ENCODE measurements around the gene ALS2CL.

Gene ALS2CL

DNA sequence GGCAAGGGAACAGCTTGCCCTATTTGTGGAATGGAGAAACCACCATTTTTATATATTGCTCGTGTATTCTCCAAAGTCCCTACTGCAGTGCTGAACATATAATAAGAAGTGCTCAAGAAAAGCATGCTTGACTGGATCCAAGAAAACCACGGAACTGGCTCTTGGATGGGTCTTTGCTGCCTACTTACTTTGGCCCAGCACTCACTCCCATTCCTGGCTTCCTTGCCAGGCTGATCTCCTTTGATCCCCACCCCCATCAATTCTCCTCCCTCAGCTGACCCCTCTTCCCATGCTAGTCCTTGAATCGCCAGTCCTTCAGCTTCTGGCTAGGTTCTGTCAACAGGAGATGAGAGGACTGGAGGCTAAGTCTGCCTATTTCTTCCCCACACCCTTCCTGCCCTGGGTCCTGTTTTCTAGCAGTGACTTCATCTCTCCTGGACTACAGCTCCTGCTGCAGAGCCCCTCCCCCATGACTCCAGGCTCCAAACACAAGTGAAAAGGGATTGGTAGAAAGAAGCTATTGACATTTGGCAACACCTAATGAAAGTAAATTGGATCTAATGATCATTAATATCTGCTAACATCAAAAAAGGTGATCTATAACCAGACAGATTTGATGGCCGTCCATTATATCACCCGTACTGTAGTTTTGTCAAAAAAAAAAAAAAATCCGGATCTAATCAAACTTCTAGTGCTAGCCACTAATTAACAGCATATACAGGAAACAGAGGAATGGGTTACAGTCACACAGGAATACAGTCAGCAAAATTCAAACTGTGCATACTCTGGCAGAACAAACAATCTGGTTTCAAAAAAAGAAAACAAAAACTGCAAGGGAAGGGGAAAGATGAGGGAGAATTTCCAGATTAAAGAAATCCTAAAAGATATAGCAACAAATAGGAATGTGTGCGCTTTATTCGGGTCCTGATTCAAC lies 73.4 kb downstream of the ALS2CL start:
- Histone ChIP-seq H3K27ac (ENCODE audit: low read length) (no peak overlapping the region), H3K9me2 (replicated peaks; ENCODE audit: insufficient read depth, low read length) (no peaks in the 10 kb centered on the region), H3K9me3 (replicated peaks; ENCODE audit: insufficient read depth, low read length) (no peaks in the 10 kb centered on the region), H3K4me2 (ENCODE audit: low read depth, low read length) (no peak overlapping the region), H3K27me3 (replicated peaks; ENCODE audit: insufficient read depth, low read length) (no peaks in the 10 kb centered on the region), H3K9ac (ENCODE audit: low read length) (no peak overlapping the region), H3K4me1 (ENCODE audit: low read length) (no peaks in the 10 kb centered on the region), H2AFZ (ENCODE audit: low read length) (no peak overlapping the region), H3F3A (ENCODE audit: insufficient read depth, low read length) (no peaks in the 10 kb centered on the region), H3K36me3 (replicated peaks; ENCODE audit: insufficient read depth, low read length) (no peaks in the 10 kb centered on the region), H3K4me3 (ENCODE audit: low read length) (no peak overlapping the region), H3K79me2 (ENCODE audit: low read length) (no peaks in the 10 kb centered on the region), H4K20me1 (ENCODE audit: insufficient read depth, low read length) (no peaks in the 10 kb centered on the region)
- DNase-seq = no peak
- TF ChIP-seq, protein P1, sequence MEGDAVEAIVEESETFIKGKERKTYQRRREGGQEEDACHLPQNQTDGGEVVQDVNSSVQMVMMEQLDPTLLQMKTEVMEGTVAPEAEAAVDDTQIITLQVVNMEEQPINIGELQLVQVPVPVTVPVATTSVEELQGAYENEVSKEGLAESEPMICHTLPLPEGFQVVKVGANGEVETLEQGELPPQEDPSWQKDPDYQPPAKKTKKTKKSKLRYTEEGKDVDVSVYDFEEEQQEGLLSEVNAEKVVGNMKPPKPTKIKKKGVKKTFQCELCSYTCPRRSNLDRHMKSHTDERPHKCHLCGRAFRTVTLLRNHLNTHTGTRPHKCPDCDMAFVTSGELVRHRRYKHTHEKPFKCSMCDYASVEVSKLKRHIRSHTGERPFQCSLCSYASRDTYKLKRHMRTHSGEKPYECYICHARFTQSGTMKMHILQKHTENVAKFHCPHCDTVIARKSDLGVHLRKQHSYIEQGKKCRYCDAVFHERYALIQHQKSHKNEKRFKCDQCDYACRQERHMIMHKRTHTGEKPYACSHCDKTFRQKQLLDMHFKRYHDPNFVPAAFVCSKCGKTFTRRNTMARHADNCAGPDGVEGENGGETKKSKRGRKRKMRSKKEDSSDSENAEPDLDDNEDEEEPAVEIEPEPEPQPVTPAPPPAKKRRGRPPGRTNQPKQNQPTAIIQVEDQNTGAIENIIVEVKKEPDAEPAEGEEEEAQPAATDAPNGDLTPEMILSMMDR (IDR thresholded peaks at IDR 0.05; ENCODE audit: low read length) = no peak
- TF ChIP-seq EZH2 (optimal IDR thresholded peaks at IDR 0.05; ENCODE audit: low read depth, low read length) (no peak), EZH2phosphoT487 (IDR thresholded peaks at IDR 0.05; ENCODE audit: low read length) (no peak)

Data from MM.1S (cell line).